WTC11 (cell line): ENCODE data around the gene MELK. TPM values are rescaled to one million over a fixed set of nuclear protein-coding genes. Genes with fewer than 3 reads are reported as not detected.

Experiments used
- ATAC-seq: fragments of 200-7000 bp; cut with Tn5 transposase; 2 replicates; pipeline ENCODE4 v1.10.0; 2021; ENCODE audit warnings: mild to moderate bottlenecking, moderate library complexity
- CTCF ChIA-PET: fragments of 300-600 bp; sonication (Branson Sonifier 250); formaldehyde crosslinking; loops from one replicate; lab custom pipeline; 2021; ENCODE audit warnings: antibody characterized with exemption; lab: Charles Lee
- POLR2A ChIA-PET: fragments of 350-600 bp; sonication (Branson Sonifier 250); formaldehyde crosslinking; loops from one replicate; lab custom pipeline; 2021; ENCODE audit warnings: antibody characterized with exemption; lab: Charles Lee
- DNase-seq: peaks from one replicate; pipeline ENCODE4 v3.0.0; 2021; ENCODE audit warnings: low spot score
- H3K27ac Mint-ChIP-seq: 2 replicates; pipeline ENCODE4 v1.8.0; 2021; ENCODE audit warnings: mixed read lengths
- H3K27me3 Mint-ChIP-seq: 2 replicates; pipeline ENCODE4 v1.8.0; 2021; ENCODE audit warnings: low read depth, mild to moderate bottlenecking, moderate library complexity, mixed read lengths
- H3K36me3 Mint-ChIP-seq: 2 replicates; pipeline ENCODE4 v1.8.0; 2021; ENCODE audit warnings: mixed read lengths
- H3K4me1 Mint-ChIP-seq: 2 replicates; pipeline ENCODE4 v1.8.0; 2022; ENCODE audit warnings: mixed read lengths
- H3K4me3 Mint-ChIP-seq: 2 replicates; pipeline ENCODE4 v1.8.0; 2021; ENCODE audit warnings: mild to moderate bottlenecking, moderate library complexity, mixed read lengths
- H3K9me3 Mint-ChIP-seq: 2 replicates; pipeline ENCODE4 v1.8.0; 2021; ENCODE audit warnings: mixed read lengths
- CTCF ChIP-seq: fragments of 200-600 bp; IDR thresholded peaks from 2 replicates; pipeline ENCODE4 v1.8.0; 2022; ENCODE audit warnings: antibody characterized with exemption
- ESRRA ChIP-seq: sonication (generic); formaldehyde crosslinking; IDR thresholded peaks from 2 replicates; pipeline ENCODE4 v1.8.1; 2022; ENCODE audit warnings: mild to moderate bottlenecking, missing genetic modification reagents, borderline replicate concordance
- HMGXB4 ChIP-seq: sonication (generic); formaldehyde crosslinking; IDR thresholded peaks from 2 replicates; pipeline ENCODE4 v1.8.1; 2023; ENCODE audit warnings: mild to moderate bottlenecking, moderate library complexity, missing genetic modification reagents
- NR1H2 ChIP-seq: sonication (generic); formaldehyde crosslinking; IDR thresholded peaks from 2 replicates; pipeline ENCODE4 v1.9.0; 2021; ENCODE audit warnings: mild to moderate bottlenecking, moderate library complexity, missing genetic modification reagents
- OVOL2 ChIP-seq: fragments of 250-450 bp; sonication (Bioruptor Pico); IDR thresholded peaks from 2 replicates; pipeline ENCODE4 v1.9.0; 2021; ENCODE audit warnings: mild to moderate bottlenecking, borderline replicate concordance
- PREB ChIP-seq: sonication (generic); formaldehyde crosslinking; IDR thresholded peaks from 2 replicates; pipeline ENCODE4 v1.8.1; 2022; ENCODE audit warnings: mild to moderate bottlenecking, missing genetic modification reagents, moderate library complexity, borderline replicate concordance
- USF1 ChIP-seq: sonication (generic); formaldehyde crosslinking; IDR thresholded peaks from 2 replicates; pipeline ENCODE4 v1.8.0; 2022; ENCODE audit warnings: mild to moderate bottlenecking, missing genetic modification reagents
- USF2 ChIP-seq: sonication (generic); formaldehyde crosslinking; IDR thresholded peaks from 2 replicates; pipeline ENCODE4 v1.8.1; 2023; ENCODE audit warnings: mild to moderate bottlenecking, missing genetic modification reagents, moderate library complexity
- ZNF532 ChIP-seq: fragments of 250-450 bp; sonication (Bioruptor Pico); IDR thresholded peaks from 2 replicates; pipeline ENCODE4 v1.9.0; 2021; ENCODE audit warnings: mild to moderate bottlenecking, borderline replicate concordance
- total RNA-seq: library from RNA; stranded (reverse); gene quantifications from 3 replicates; pipeline ENCODE4 v1.2.3, GENCODE V29; 2021

MELK gene
- total RNA-seq, 1 experiment from 2014 or later, result 53.2 TPM

GRCh38 chr9:36594213-36594612 lies 21.5 kb downstream of the MELK start:
- POLR2A ChIA-PET, result no interaction called here
- CTCF ChIA-PET, result interaction anchor here (0.9 kb wide), 1 partner anchor 187 kb away, joined by 4 read pairs; no protein-coding TSS in a partner anchor
- Mint-ChIP-seq H3K27ac (no peak overlapping the region), H3K4me3 (no peak overlapping the region), H3K27me3 (no peaks in the 10 kb centered on the region), H3K36me3 (peaks cover 72% of the 10 kb centered on the region), H3K9me3 (no peaks in the 10 kb centered on the region), H3K4me1 (no peaks in the 10 kb centered on the region)
- ATAC-seq (no peak), DNase-seq (no peak)
- TF ChIP-seq USF1 (no peak), OVOL2 (CRISPR knock-in tag) (no peak), ESRRA (CRISPR knock-in tag) (no peak), ZNF532 (no peak), HMGXB4 (CRISPR knock-in tag) (no peak)

- no peak overlapping the region for H3K27ac Mint-ChIP-seq
- no peak for DNase-seq
- ChIA-PET POLR2A (no interaction called here), CTCF (interaction anchor here (0.7 to 1.3 kb wide), 4 partner anchors 35 to 138 kb away, joined by 3 read pairs; no protein-coding TSS in a partner anchor)
- H3K27me3 Mint-ChIP-seq, result no peaks in the 10 kb centered on the region
- ATAC-seq, result peak; percentile 79
- TF ChIP-seq CTCF, result peak; percentile 14; the same call in 1 of the 2 replicates
- no peak for TF ChIP-seq NR1H2
- no peak for TF ChIP-seq USF2
- no peak for TF ChIP-seq PREB (CRISPR knock-in tag)
- TF ChIP-seq ESRRA (CRISPR knock-in tag), result no peak
- H3K4me1 Mint-ChIP-seq, result no peaks in the 10 kb centered on the region
- peaks cover 77% of the 10 kb centered on the region for H3K36me3 Mint-ChIP-seq
- H3K4me3 Mint-ChIP-seq, result no peak overlapping the region
- H3K9me3 Mint-ChIP-seq, result no peaks in the 10 kb centered on the region
Measured at GRCh38 chr9:36597412-36598178, 24.9 kb downstream of the MELK start.
